ENCODE results near the gene SLC6A9.

The SLC6A9 gene

DNA sequence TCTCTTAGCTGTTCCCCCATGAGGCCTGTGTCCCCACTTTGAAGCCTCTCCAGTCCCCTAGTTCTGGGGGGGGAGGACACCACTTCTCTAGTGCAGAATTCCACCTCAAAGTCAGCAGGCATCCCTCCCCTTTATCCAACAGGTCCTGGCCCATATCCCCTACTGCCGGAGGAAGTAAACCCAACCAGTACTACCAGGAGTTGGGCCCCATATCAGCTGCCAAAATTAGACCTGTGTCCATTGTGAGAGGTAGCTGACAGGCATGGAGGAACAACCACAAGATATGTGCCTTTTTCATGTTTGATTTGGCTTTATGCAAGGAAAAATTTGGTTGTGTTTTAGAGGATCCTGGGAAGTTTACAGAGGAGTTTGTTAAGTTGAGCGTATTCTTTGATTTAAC, 22.1 kb upstream of the SLC6A9 start:
- no peak for DNase-seq (ENCODE audit: low read depth)
- TF ChIP-seq CTCF (IDR thresholded peaks at IDR 0.05; ENCODE audit: insufficient read depth, low read depth, low read length, missing control alignments): no peak

DNA sequence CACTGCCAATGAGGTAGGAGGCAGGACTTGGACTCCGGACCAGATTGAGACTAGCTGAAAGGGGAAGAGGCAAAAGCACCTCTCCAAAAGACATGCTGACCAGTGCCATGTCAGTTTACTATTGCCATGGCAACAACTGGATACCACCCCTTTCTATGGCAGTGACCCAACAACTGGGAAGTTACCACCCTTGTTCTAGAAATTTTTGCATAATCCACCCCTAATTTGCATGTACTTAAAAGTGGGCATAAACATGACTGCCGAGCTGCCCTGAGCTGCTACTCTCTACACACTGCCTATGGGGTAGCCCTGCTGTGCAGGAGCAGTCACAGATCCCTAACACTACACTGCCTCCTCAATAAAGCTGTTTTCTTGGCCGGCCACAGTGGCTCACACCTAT, 19.0 kb upstream of the SLC6A9 start:
- TF ChIP-seq CTCF (IDR thresholded peaks at IDR 0.05; ENCODE audit: insufficient read depth, low read depth, low read length, missing control alignments): no peak

More for the DNA sequence above, 22.1 kb upstream of the SLC6A9 start:
- no peak overlapping the region for H3K4me3 ChIP-seq (ENCODE audit: low read length)

GRCh38 chr1:44049839-44050238, 18.6 kb upstream of the SLC6A9 start:
- TF ChIP-seq CTCF (IDR thresholded peaks at IDR 0.05; ENCODE audit: insufficient read depth, low read depth, low read length, missing control alignments): no peak
- peak; percentile 91 for DNase-seq (ENCODE audit: low read depth)
- H3K4me3 ChIP-seq (ENCODE audit: low read length): no peak overlapping the region

More for the DNA sequence above, 19.0 kb upstream of the SLC6A9 start:
- DNase-seq (ENCODE audit: low read depth): no peak
- no peak overlapping the region for H3K4me3 ChIP-seq (ENCODE audit: low read length)

DNA sequence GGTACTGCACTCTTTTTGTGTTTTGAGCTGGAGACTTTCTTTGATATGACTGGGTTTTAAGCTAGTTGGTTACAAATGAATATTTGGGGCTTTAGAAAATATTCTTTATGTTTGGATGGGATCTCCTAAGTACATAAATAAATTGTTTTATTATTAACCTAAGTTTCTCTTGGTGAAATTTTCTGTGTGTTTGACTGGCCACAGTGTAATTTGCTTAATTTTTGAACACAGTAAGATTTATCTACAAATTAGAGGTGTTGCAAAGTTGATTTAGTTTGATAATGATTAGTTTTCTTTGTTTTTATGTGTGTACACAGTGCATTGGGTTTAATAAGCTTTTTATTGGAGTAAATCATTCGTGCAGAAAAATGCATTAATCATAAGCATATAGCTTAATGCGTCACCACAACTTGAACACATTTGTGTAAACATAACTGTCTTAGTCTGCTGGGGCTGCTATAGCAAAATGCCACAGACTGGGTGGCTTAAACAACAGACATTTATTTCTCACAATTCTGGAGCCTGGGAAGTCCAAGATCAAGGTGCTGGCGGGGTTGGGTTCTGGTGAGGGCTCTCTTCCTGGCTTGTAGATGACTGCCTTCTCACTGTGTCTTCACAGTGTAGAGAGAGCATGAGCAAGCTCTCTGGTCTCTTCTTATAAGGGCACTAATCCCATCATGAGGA, 17.4 kb upstream of the SLC6A9 start:
- no peak for TF ChIP-seq CTCF (IDR thresholded peaks at IDR 0.05; ENCODE audit: insufficient read depth, low read depth, low read length, missing control alignments)
- DNase-seq (ENCODE audit: low read depth): peak; percentile 76
- H3K4me3 ChIP-seq (ENCODE audit: low read length): no peak overlapping the region

GRCh38 chr1:44047131-44047530, 15.9 kb upstream of the SLC6A9 start:
- H3K4me3 ChIP-seq (ENCODE audit: low read length): no peak overlapping the region
- DNase-seq (ENCODE audit: low read depth): no peak
- TF ChIP-seq CTCF (IDR thresholded peaks at IDR 0.05; ENCODE audit: insufficient read depth, low read depth, low read length, missing control alignments): no peak

DNA sequence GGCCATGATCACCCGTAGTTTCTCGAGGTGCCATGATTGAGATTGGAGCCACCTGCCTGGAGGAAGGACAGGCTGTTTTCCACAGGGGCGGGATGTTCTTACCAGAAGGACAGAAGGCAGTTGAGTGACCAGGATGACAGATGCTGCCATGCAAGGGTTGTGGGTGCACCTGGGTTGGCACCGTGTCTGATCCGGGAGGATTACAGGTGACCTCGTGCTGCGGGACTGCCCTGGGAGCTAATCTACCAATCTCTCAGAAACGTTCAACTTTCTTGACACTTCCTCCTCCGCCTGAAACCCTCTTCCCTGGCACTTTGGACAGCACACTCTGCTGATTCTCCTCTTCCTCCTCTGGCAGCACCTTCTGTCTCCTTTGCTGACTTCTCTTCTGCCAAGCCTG, 13.8 kb upstream of the SLC6A9 start:
- DNase-seq (ENCODE audit: low read depth): no peak
- no peak for TF ChIP-seq CTCF (IDR thresholded peaks at IDR 0.05; ENCODE audit: insufficient read depth, low read depth, low read length, missing control alignments)
- H3K4me3 ChIP-seq (ENCODE audit: low read length): no peak overlapping the region
